GM19240 (cell line): ENCODE measurements around the gene ATP2C2.
"Not testable (repeated sequence)": the region's sequence is repeated elsewhere in the genome, so short reads cannot be mapped to it uniquely, and the experiment has no call there.

ENCODE experiments used
- DNase-seq: peaks from one replicate; pipeline ENCODE4 v3.0.0; 2011; ENCODE audit warnings: low spot score; ENCODE audit not compliant: insufficient read length

Gene ATP2C2

GRCh38 chr16:84396082-84396481, 27.7 kb downstream of the ATP2C2 start:
- not testable (repeated sequence) for DNase-seq

DNA sequence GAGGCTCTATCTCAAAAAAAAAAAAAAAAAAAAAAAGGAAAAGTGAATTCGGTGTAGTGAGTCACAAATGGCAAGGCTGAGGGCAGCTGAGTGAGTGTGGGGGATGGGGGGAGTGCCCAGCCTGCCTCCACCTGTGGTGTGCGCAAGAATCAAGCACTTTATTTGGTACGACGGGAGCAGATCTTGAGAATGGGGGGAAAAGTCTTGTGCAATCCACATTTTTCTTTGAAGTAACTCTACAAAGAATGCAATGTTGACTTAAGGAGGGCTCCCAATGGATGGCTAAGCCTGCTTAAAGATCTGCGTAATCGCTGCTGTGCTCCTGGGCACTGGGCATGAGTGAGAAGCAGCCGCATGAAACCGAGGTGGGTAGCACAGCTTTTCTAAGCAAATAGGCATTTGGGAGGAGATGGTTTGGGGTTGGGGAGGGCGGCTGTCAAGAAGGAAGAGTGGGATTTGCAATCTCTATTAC, 28.2 kb downstream of the ATP2C2 start:
- DNase-seq, result no peak

- no peak for DNase-seq
Measured at GRCh38 chr16:84397090-84397489, 28.8 kb downstream of the ATP2C2 start.

GRCh38 chr16:84398701-84399100, 30.4 kb downstream of the ATP2C2 start:
- no peak for DNase-seq

GRCh38 chr16:84399912-84400311, 31.6 kb downstream of the ATP2C2 start:
- DNase-seq, result not testable (repeated sequence)

- not testable (repeated sequence) for DNase-seq
Measured at GRCh38 chr16:84403435-84403834, 35.1 kb downstream of the ATP2C2 start.

- DNase-seq, result no peak
Measured at GRCh38 chr16:84404324-84404723, 36.0 kb downstream of the ATP2C2 start.

- DNase-seq, result no peak
Measured at GRCh38 chr16:84404936-84405639, 36.8 kb downstream of the ATP2C2 start.

DNA sequence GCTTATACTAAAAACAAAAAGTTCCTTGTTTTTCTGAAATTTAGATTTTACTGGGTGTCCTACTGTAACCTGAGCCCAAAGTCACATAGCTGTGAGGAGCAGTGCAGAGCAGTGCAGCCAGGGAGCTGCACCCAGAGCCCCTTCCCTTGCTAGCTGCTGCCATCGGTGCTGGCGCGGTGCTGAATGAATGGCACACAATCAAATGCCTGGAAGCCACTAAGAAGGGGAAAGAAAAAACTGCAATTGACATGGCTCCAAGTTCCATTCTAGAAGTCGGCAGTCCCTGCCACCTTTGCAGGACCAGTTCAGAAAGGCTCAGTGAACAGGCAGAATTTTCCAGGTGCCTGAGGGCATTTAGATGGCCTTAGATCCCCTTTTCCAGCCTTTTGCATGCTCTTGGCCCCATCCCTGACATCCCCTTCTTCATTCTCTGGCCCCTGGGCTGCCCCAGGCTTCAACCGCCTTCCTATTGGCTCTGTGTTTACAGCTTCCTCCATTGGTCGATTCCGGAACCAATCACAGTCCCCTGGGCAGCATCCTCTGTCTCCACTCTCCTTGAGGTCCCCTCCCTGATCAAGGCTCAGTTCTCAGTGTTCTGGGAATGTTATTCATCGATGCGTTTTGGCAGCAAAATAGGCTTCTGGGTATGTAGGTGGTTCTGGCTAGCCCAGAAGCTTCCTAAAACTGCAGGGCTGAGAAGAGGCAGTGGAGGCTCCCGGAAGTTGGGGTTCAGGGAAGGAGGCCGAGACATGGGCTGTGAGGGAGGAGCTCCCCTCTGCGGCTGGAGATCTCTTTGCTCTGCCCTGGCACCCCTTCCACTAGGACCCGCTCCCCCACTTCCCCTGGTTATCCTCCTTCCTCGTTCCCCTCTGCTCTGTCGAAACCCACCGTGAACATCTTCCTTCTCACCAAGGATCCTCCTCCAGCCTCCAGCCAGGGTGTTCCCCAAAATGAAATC, 37.9 kb downstream of the ATP2C2 start:
- DNase-seq, result no peak

DNA sequence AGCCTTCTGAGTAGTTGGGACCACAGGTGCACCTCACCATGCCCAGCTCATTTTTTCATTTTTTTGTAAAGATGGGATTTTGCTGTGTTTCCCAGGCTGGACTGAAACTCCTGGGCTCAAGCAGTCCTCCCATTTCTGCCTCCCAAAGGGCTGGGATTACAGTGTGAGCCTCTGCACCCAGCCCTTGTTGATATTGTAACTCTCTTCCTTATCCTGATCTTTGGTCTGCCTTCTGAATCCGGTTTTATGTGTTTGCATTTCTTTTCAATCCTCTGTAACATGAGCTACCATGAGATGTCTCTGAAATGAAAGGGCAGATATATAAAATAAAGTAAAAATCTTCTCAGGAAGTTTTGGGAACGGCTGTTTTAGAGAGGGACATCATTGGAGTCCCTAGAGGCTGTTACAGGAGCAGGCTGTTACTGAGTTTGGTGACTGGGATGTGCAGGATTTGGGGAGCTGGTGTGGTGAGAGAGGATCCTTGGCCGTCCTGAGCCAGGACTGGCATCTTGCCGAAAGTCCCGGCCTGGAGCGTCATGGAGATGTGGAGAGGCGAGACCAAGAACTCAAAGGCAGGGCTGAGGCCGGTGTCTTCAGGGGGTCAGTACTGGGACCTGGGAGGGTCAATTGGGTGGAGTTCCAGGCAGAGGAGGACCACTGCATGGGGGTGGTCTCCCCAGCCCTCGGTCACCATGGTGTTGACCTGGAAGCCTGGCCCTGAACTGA, 39.4 kb downstream of the ATP2C2 start:
- DNase-seq, result no peak

DNA sequence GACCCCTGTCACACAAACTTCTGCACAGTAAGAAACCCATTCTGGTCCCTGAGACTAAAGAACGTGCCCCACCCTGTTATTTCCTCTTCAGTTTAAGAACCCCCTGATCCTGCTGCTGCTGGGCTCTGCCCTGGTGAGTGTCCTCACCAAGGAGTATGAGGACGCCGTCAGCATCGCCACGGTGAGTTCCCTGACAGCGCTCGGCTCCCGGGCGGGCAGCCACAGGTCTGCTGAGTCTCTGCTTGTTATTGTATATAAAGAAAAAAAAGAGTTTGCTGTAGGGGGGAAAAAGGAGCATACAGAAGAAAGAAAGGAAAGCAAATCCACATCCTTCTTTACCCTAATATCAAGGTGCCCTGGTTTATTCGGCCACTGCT, 40.0 kb downstream of the ATP2C2 start:
- no peak for DNase-seq

DNA sequence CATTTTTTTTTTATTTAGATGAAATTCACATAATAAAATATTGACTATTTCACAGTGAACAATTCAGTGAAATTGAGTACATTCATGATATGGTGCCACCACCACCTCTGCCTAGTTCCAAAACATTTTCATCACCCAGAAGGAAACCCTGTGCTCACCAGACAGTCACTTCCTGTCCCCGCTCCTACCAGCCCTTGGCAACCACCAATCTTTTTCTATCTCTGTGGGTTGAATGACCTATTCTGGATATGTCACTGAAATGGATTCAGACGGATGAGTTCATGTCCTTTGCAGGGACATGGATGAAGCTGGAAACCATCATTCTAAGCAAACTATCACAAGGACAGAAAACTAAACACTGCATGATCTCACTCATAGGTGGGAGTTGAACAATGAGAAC, 40.5 kb downstream of the ATP2C2 start:
- no peak for DNase-seq

- no peak for DNase-seq
Measured at GRCh38 chr16:84410361-84411138, 42.2 kb downstream of the ATP2C2 start.

DNA sequence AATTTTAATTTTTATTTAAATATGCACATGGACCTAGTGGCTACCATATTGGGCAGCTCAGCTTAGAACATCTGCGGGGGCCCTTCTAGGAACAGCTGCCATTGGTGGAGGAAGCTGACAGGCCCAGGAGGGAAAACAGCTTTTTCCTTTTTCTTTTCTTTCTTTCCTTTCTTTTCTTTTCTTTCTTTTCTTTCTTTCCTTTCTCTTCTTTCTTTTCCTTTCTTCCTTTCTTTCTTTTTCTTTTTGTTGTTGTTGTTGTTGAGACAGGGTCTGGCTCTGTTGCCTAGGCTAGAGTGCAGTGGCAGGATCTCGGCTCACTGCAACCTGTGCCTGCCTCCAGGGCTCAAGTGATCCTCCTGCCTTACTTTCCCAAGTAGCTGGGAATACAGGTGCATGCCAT, 43.4 kb downstream of the ATP2C2 start:
- no peak for DNase-seq

- no peak for DNase-seq
Measured at GRCh38 chr16:84412262-84412661, 43.9 kb downstream of the ATP2C2 start.

DNA sequence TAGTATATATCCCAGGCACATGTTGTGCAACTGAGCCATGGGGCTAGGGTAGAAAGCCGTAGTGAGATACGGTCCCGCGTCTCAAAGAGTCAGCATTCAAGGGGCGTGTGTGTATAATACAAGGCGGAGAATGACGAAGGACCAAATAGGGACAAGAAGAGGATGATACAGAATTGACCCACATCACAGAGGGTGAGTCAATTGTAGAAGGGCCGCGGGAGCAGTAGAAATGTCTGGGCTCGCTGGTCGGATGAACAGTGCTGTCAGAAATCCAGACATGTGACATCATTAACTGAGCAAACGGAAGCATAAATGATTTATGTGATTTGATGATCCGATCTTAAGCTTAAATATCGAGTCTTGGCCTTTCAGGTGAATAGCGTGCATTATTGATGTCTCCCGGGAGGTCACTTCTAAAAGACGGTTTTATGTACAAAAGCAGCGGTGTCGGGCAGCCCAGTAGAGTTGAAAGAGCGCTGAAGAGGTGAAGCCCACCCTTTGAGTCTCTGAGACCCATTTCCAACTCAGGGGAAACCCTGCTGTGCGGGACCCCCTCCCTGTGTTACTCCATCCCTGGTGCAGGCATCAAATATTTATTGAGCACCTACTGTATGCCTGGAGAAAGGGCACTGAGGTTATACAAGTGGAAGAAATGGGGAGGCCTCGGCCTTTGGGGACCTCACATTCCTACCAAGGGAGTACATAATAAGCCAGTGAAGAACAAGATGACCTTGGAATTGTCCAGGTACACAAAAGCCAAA, 45.1 kb downstream of the ATP2C2 start:
- no peak for DNase-seq

- DNase-seq, result no peak
Measured at GRCh38 chr16:84414789-84415326, 46.5 kb downstream of the ATP2C2 start.

GRCh38 chr16:84416407-84417321, 48.3 kb downstream of the ATP2C2 start:
- DNase-seq, result no peak
